Measurements from ENCODE around the gene SLC7A5.

SLC7A5 gene

GRCh38 chr16:87840271-87840978 lies 28.9 kb downstream of the SLC7A5 start (continued):
- TF ChIP-seq ZNF639 (tag by site-specific recombination; IDR thresholded peaks at IDR 0.05) (no peak), ZNF335 (tag by site-specific recombination; conservative IDR thresholded peaks at IDR 0.05) (no peak), ZNF654 (tag by site-specific recombination; IDR thresholded peaks at IDR 0.05; ENCODE audit: low read depth) (no peak), BCL11A (tag by site-specific recombination; IDR thresholded peaks at IDR 0.05; ENCODE audit: low read depth) (no peak), ZNF398 (tag by site-specific recombination; IDR thresholded peaks at IDR 0.05) (no peak)

DNA sequence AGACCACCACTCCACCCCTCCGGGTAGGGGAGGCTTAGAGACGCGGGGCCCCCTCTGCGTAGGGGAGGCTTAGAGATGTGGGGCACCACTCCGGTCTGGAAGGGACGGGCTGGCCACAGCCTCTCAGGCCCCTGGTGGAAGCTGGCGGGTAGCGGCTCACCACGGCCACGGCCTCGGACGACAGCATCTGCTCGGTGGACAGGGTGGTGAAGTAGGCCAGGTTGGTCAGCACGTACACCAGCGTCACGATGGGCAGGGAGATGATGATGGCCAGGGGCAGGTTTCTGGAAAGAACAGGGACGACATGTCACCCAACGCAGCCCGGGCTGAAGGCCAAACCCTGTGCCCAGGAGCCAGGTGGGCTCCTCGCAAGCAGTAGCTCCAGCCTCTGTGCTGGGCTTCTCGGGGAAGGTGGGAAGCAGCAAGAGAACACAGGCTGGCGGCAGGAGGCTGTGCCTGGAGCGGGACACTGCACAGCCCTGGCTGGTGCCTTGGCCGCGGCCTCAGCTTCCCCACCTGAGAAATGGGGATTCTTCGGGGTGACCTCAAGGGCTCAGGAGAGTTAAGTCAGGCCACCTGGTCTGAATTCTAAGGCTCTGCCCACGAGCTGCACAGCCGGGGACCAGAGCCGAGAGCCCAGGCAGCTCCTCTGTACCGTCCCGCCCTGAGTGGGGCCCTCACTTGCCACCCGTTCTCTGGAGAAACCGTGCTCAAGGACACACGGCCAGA lies 29.6 kb downstream of the SLC7A5 start:
- Histone ChIP-seq H3K4me1 (ENCODE audit: control insufficient read depth, insufficient read depth, low read length) (no peaks in the 10 kb centered on the region), H3K27ac (ENCODE audit: extremely low read depth, low read depth, low read length) (no peak overlapping the region), H3K9me3 (ENCODE audit: control insufficient read depth, insufficient read depth, low read depth, low read length) (no peaks in the 10 kb centered on the region), H3K4me3 (ENCODE audit: low read depth, low read length) (no peak overlapping the region), H3K36me3 (ENCODE audit: control insufficient read depth in 2 of 2, insufficient read depth in 1 of 2, low read length in 2 of 2) (peaks cover 0 to 75% of the 10 kb centered on the region in 2 experiments; a peak in 2 of 3 replicates)
- ChIA-PET POLR2A (no interaction called here), CTCF (interaction anchor here (0.6 to 1.5 kb wide), 4 partner anchors 10 to 61 kb away, joined by 3 to 9 read pairs (median 5); no protein-coding TSS in a partner anchor)
- no peak for TF ChIP-seq ZSCAN18 (tag by site-specific recombination; IDR thresholded peaks at IDR 0.05)
- no peak for TF ChIP-seq ZNF48 (tag by site-specific recombination; IDR thresholded peaks at IDR 0.05)
- no peak for TF ChIP-seq ZNF24 (tag by site-specific recombination; IDR thresholded peaks at IDR 0.05)
- TF ChIP-seq ZBTB44 (tag by site-specific recombination; IDR thresholded peaks at IDR 0.05), result no peak
- no peak for TF ChIP-seq GLI2 (tag by site-specific recombination; IDR thresholded peaks at IDR 0.05; ENCODE audit: borderline replicate concordance, low read depth)
- no peak for TF ChIP-seq ZNF114 (tag by site-specific recombination; IDR thresholded peaks at IDR 0.05)
- TF ChIP-seq ZNF560 (tag by site-specific recombination; IDR thresholded peaks at IDR 0.05; ENCODE audit: borderline replicate concordance), result no peak
- TF ChIP-seq ZSCAN4 (tag by site-specific recombination; IDR thresholded peaks at IDR 0.05), result no peak
- TF ChIP-seq ZNF530 (tag by site-specific recombination; IDR thresholded peaks at IDR 0.05; ENCODE audit: low read depth), result no peak
- no peak for TF ChIP-seq ZBTB49 (tag by site-specific recombination; IDR thresholded peaks at IDR 0.05; ENCODE audit: low read depth)
- no peak for TF ChIP-seq ZNF416 (tag by site-specific recombination; IDR thresholded peaks at IDR 0.05)
- no peak for TF ChIP-seq ZNF138 (tag by site-specific recombination; IDR thresholded peaks at IDR 0.05; ENCODE audit: borderline replicate concordance)
- no peak for TF ChIP-seq ZSCAN30 (tag by site-specific recombination; IDR thresholded peaks at IDR 0.05)
- TF ChIP-seq ZBTB1 (tag by site-specific recombination; IDR thresholded peaks at IDR 0.05), result no peak
- TF ChIP-seq GFI1B (tag by site-specific recombination; IDR thresholded peaks at IDR 0.05), result no peak
- TF ChIP-seq ZNF324 (tag by site-specific recombination; IDR thresholded peaks at IDR 0.05), result no peak
- no peak for TF ChIP-seq ZNF555 (tag by site-specific recombination; conservative IDR thresholded peaks at IDR 0.05)
- no peak for TF ChIP-seq ZXDB (tag by site-specific recombination; IDR thresholded peaks at IDR 0.05)
